ENCODE data around the gene RAB6C. TPM values are rescaled to one million over a fixed set of nuclear protein-coding genes. Genes with fewer than 3 reads are reported as not detected.
"Not testable (repeated sequence)": the region's sequence is repeated elsewhere in the genome, so short reads cannot be mapped to it uniquely, and the experiment has no call there.

Gene RAB6C
- total and polyA plus RNA-seq, 10 of the 15 experiments (the other 5 are each of a cell fraction or from before 2014, with no cell fraction given): not detected

DNA sequence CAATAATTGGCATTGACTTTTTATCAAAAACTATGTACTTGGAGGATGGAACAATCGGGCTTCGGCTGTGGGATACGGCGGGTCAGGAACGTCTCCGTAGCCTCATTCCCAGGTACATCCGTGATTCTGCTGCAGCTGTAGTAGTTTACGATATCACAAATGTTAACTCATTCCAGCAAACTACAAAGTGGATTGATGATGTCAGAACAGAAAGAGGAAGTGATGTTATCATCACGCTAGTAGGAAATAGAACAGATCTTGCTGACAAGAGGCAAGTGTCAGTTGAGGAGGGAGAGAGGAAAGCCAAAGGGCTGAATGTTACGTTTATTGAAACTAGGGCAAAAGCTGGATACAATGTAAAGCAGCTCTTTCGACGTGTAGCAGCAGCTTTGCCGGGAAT, 780 bp downstream of the RAB6C start:
- RAD21 ChIA-PET (ENCODE audit: unreplicated experiment); H3K9ac ChIP-seq (ENCODE audit: control insufficient read depth, insufficient read depth, low read length): not testable (repeated sequence)

DNA sequence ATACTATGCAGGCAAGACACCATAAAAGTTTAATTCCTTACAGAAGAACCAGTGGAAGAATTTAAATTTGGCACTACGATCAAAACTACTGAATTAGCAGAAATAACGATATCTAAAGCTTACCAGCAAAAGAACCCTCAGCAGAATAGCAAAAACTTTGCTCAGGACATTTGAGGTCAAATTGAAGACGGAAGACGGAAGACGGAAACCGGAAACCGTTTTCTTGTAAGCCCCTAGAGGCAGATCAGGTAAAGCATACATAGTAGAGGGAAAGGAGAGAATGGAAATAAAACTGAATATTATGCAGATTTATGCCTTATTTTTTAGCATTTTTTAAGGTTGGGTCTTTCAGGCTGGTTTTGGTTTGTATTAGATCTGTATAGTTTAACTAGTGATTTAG, 2.2 kb downstream of the RAB6C start:
- ATAC-seq; H3K9me3 ChIP-seq (replicated peaks; ENCODE audit: control insufficient read depth, insufficient read depth, low read length); intact Hi-C loops (cut with micrococcal nuclease; ENCODE audit: unreplicated experiment); H3K4me2 ChIP-seq (ENCODE audit: control insufficient read depth, insufficient read depth); SMC1A ChIA-PET (ENCODE audit: uncharacterized antibody, unreplicated experiment); H3K4me3 ChIP-seq; BruUV-seq (replicated peaks); H2AFZ ChIP-seq (ENCODE audit: control insufficient read depth, low read depth, low read length); in situ Hi-C loops (cut with MboI); H3K27me3 ChIP-seq (replicated peaks in 1 of 2; ENCODE audit: control insufficient read depth in 2 of 2, insufficient read depth in 2 of 2, low read length in 1 of 2); FAIRE-seq; H3K27ac ChIP-seq (ENCODE audit: control insufficient read depth, insufficient read depth); H3K9ac ChIP-seq (ENCODE audit: control insufficient read depth, insufficient read depth, low read length); H4K20me1 ChIP-seq (ENCODE audit: control insufficient read depth, insufficient read depth); H3K36me3 ChIP-seq (ENCODE audit: control insufficient read depth in 2 of 2, insufficient read depth in 2 of 2, low read length in 1 of 2); H3K79me2 ChIP-seq (ENCODE audit: control insufficient read depth, insufficient read depth, low read length); DNase-seq (ENCODE audit: low read depth, low spot score); CTCF ChIA-PET; POLR2A ChIA-PET; RAD21 ChIA-PET (ENCODE audit: unreplicated experiment); H3K4me1 ChIP-seq (ENCODE audit: control insufficient read depth, insufficient read depth, low read length): not testable (repeated sequence)
- 6% methylated on average over 7 of the region's 7 CpGs for WGBS (ENCODE audit: insufficient coverage, insufficient replicate concordance, low lambda C conversion rate, missing lambda C conversion rate)

More for the DNA sequence above, 780 bp downstream of the RAB6C start:
- H3K79me2 ChIP-seq (ENCODE audit: control insufficient read depth, insufficient read depth, low read length); CTCF ChIA-PET; POLR2A ChIA-PET; H3K27ac ChIP-seq (ENCODE audit: control insufficient read depth, insufficient read depth); H2AFZ ChIP-seq (ENCODE audit: control insufficient read depth, low read depth, low read length); H3K9me3 ChIP-seq (replicated peaks; ENCODE audit: control insufficient read depth, insufficient read depth, low read length); BruUV-seq (replicated peaks); H3K27me3 ChIP-seq (replicated peaks in 1 of 2; ENCODE audit: control insufficient read depth in 2 of 2, insufficient read depth in 2 of 2, low read length in 1 of 2); FAIRE-seq; in situ Hi-C loops (cut with MboI); H3K4me2 ChIP-seq (ENCODE audit: control insufficient read depth, insufficient read depth); ATAC-seq; H3K4me3 ChIP-seq; H4K20me1 ChIP-seq (ENCODE audit: control insufficient read depth, insufficient read depth); SMC1A ChIA-PET (ENCODE audit: uncharacterized antibody, unreplicated experiment); H3K4me1 ChIP-seq (ENCODE audit: control insufficient read depth, insufficient read depth, low read length); DNase-seq (ENCODE audit: low read depth, low spot score); H3K36me3 ChIP-seq (ENCODE audit: control insufficient read depth in 2 of 2, insufficient read depth in 2 of 2, low read length in 1 of 2); intact Hi-C loops (cut with micrococcal nuclease; ENCODE audit: unreplicated experiment): not testable (repeated sequence)
- peak; percentile 28; the same call in 1 of the 2 replicates for TF ChIP-seq SPI1 (IDR thresholded peaks at IDR 0.05; ENCODE audit: borderline replicate concordance, insufficient read depth, low read depth, low read length)
- 4% methylated on average over 2 of the region's 13 CpGs for WGBS (ENCODE audit: insufficient coverage, insufficient replicate concordance, low lambda C conversion rate, missing lambda C conversion rate)

Data from GM12878 (cell line).